H1 (cell line): ENCODE results near the gene TRA2A. TPM values are rescaled to one million over a fixed set of nuclear protein-coding genes. Genes with fewer than 3 reads are reported as not detected.

Experiments
- CTCF ChIA-PET: fragments of 300-600 bp; sonication (Branson Sonifier 250); formaldehyde crosslinking; loops from one replicate; lab custom pipeline; 2021; ENCODE audit not compliant: partially characterized antibody; lab: Charles Lee
- POLR2A ChIA-PET: fragments of 300-600 bp; sonication (Branson Sonifier 250); formaldehyde crosslinking; loops from one replicate; lab custom pipeline; 2021; ENCODE audit warnings: inconsistent platforms; ENCODE audit not compliant: partially characterized antibody; lab: Charles Lee
- DNase-seq, 2 experiments: peaks; one replicate each; pipeline versions ENCODE4 v3.0.0 to v3.0.0-alpha.2; 2010 to 2022; ENCODE audit warnings: low spot score in 2 of 2, low read depth in 1 of 2, mixed read lengths in 1 of 2
- FAIRE-seq: peaks from 2 replicates; lab custom pipeline; 2011; peaks lifted over from hg19 to GRCh38; lab: Jason Lieb, UNC
- H2AFZ ChIP-seq: 2 replicates; pipeline ENCODE4 v1.8.1; 2012; ENCODE audit warnings: low read length, inconsistent platforms
- H2AK5ac ChIP-seq: 2 replicates; pipeline ENCODE4 v1.6.1; 2013; ENCODE audit warnings: low read depth, low read length
- H2BK120ac ChIP-seq: replicated peaks from 2 replicates; pipeline ENCODE3; 2013; ENCODE audit warnings: low read depth, low read length, inconsistent platforms
- H2BK12ac ChIP-seq: 2 replicates; pipeline ENCODE4 v1.6.1; 2013; ENCODE audit warnings: low read depth, low read length
- H2BK15ac ChIP-seq: 2 replicates; pipeline ENCODE4 v1.6.1; 2013; ENCODE audit warnings: low read length
- H2BK20ac ChIP-seq: 2 replicates; pipeline ENCODE4 v1.6.1; 2013; ENCODE audit warnings: low read length
- H2BK5ac ChIP-seq: 2 replicates; pipeline ENCODE4 v1.6.1; 2013; ENCODE audit warnings: low read depth, low read length
- H3K14ac ChIP-seq: 2 replicates; pipeline ENCODE4 v1.6.1; 2013; ENCODE audit warnings: inconsistent platforms; ENCODE audit not compliant: insufficient read length
- H3K18ac ChIP-seq: 2 replicates; pipeline ENCODE4 v1.6.1; 2013; ENCODE audit warnings: low read length; ENCODE audit errors: extremely low read depth
- H3K23ac ChIP-seq: 2 replicates; pipeline ENCODE4 v1.6.1; 2013; ENCODE audit warnings: inconsistent platforms; ENCODE audit not compliant: insufficient read length
- H3K23me2 ChIP-seq: 2 replicates; pipeline ENCODE4 v1.6.1; 2013; ENCODE audit warnings: low read depth, low read length
- H3K27ac ChIP-seq: 2 replicates; pipeline ENCODE4 v1.6.1; 2011; ENCODE audit warnings: low read depth, low read length, inconsistent platforms
- H3K27me3 ChIP-seq, 4 experiments: replicated peaks in 1 of 4; 1 replicate in 1 of 4; 2 replicates in 3 of 4; pipeline versions ENCODE4 v1.6.1 to v1.8.1; 2011 to 2013; ENCODE audit warnings: low read length in 3 of 4, mild to moderate bottlenecking in 3 of 4, inconsistent platforms in 2 of 4, mixed read lengths in 2 of 4, moderate library complexity in 1 of 4; ENCODE audit not compliant: control insufficient read depth in 3 of 4, insufficient read depth in 3 of 4; ENCODE audit errors: extremely low read depth in 1 of 4
- H3K36me3 ChIP-seq, 4 experiments: 2 replicates each; pipeline versions ENCODE4 v1.6.1 to v1.8.1; 2011 to 2013; ENCODE audit warnings: mild to moderate bottlenecking in 4 of 4, low read length in 3 of 4, moderate library complexity in 2 of 4, control low read depth in 1 of 4, inconsistent platforms in 1 of 4; ENCODE audit not compliant: insufficient read depth in 4 of 4, control insufficient read depth in 2 of 4
- H3K4ac ChIP-seq: replicated peaks from 2 replicates; pipeline ENCODE3; 2013; ENCODE audit warnings: low read length, low read depth, mixed read lengths, inconsistent platforms; ENCODE audit not compliant: insufficient read length
- H3K4me1 ChIP-seq, 4 experiments: replicated peaks in 1 of 4; 1 replicate in 1 of 4; 2 replicates in 3 of 4; pipeline versions ENCODE4 v1.6.1 to v1.8.1; 2011 to 2013; ENCODE audit warnings: low read length in 3 of 4, inconsistent platforms in 2 of 4, mixed read lengths in 1 of 4; ENCODE audit not compliant: insufficient read depth in 4 of 4, control insufficient read depth in 3 of 4
- H3K4me2 ChIP-seq, 2 experiments: 2 replicates each; pipeline versions ENCODE4 v1.6.1 to v1.8.1; 2011 to 2013; ENCODE audit warnings: low read depth in 2 of 2, low read length in 2 of 2, control low read depth in 1 of 2, inconsistent platforms in 1 of 2, mild to moderate bottlenecking in 1 of 2; ENCODE audit not compliant: insufficient read depth in 1 of 2
- H3K4me3 ChIP-seq, 4 experiments: fragments of 200-600, 300-600 bp in 1 of 4; sonication (generic), shearing (Covaris generic), sonication (Bioruptor Twin) in 1 of 4; 2 replicates each; pipeline versions ENCODE4 v1.5.1 to v1.8.1; 2011 to 2016; ENCODE audit warnings: low read length in 4 of 4, low read depth in 3 of 4, control low read depth in 2 of 4, inconsistent platforms in 2 of 4, mild to moderate bottlenecking in 2 of 4, mixed read lengths in 1 of 4, moderate library complexity in 1 of 4; ENCODE audit not compliant: insufficient read depth in 2 of 4; ENCODE audit errors: extremely low read depth in 1 of 4
- H3K56ac ChIP-seq: replicated peaks from 2 replicates; pipeline ENCODE3; 2013; ENCODE audit warnings: low read depth, mild to moderate bottlenecking, mixed read lengths, low read length, inconsistent platforms; ENCODE audit not compliant: insufficient read length
- H3K79me1 ChIP-seq: 2 replicates; pipeline ENCODE4 v1.6.1; 2013; ENCODE audit warnings: low read depth, low read length, control low read depth
- H3K79me2 ChIP-seq, 2 experiments: 2 replicates each; pipeline versions ENCODE4 v1.6.1 to v1.8.1; 2012 to 2013; ENCODE audit warnings: low read length in 2 of 2, mild to moderate bottlenecking in 2 of 2, inconsistent platforms in 1 of 2; ENCODE audit not compliant: insufficient read depth in 2 of 2, control insufficient read depth in 1 of 2
- H3K9ac ChIP-seq, 4 experiments: replicated peaks in 1 of 4; 1 replicate in 1 of 4; 2 replicates in 3 of 4; pipeline versions ENCODE4 v1.6.1 to v1.8.1; 2011 to 2013; ENCODE audit warnings: low read depth in 3 of 4, low read length in 3 of 4, control low read depth in 2 of 4, mild to moderate bottlenecking in 2 of 4, moderate library complexity in 2 of 4, inconsistent platforms in 1 of 4; ENCODE audit errors: extremely low read depth in 1 of 4
- H3K9me3 ChIP-seq, 2 experiments: 2 replicates each; pipeline versions ENCODE4 v1.6.1 to v1.8.1; 2012 to 2013; ENCODE audit warnings: mild to moderate bottlenecking in 2 of 2, moderate library complexity in 2 of 2, control low read depth in 1 of 2, inconsistent platforms in 1 of 2, low read depth in 1 of 2, low read length in 1 of 2, mixed read lengths in 1 of 2; ENCODE audit not compliant: insufficient read depth in 2 of 2
- H4K20me1 ChIP-seq, 2 experiments: replicated peaks in 1 of 2; 2 replicates each; pipeline versions ENCODE3 to v1.8.1; 2011 to 2013; ENCODE audit warnings: inconsistent platforms in 2 of 2, low read length in 2 of 2, mild to moderate bottlenecking in 1 of 2; ENCODE audit not compliant: insufficient read depth in 2 of 2, control insufficient read depth in 1 of 2
- H4K5ac ChIP-seq: 2 replicates; pipeline ENCODE4 v1.6.1; 2013; ENCODE audit warnings: low read length, low read depth, mixed read lengths, inconsistent platforms; ENCODE audit not compliant: insufficient read length
- H4K8ac ChIP-seq: 2 replicates; pipeline ENCODE4 v1.8.0; 2013; ENCODE audit warnings: mild to moderate bottlenecking, moderate library complexity, low read length, inconsistent platforms; ENCODE audit not compliant: insufficient read depth; ENCODE audit errors: extremely low read depth
- H4K91ac ChIP-seq: replicated peaks from 2 replicates; pipeline ENCODE3; 2013; ENCODE audit warnings: low read length, mixed read lengths, inconsistent platforms; ENCODE audit not compliant: insufficient read length
- SIX5 ChIP-seq: IDR thresholded peaks from 2 replicates; pipeline ENCODE4 v1.6.1; 2011; ENCODE audit warnings: mild to moderate bottlenecking, low read depth, low read length
- WGBS, 2 experiments: shearing (Covaris generic) in 1 of 2; methylation state at CpG; one replicate each; pipeline versions ENCODE4 v1.1.6 to v1.1.7; 2013 to 2015; ENCODE audit warnings: low lambda C conversion rate in 2 of 2, mixed read lengths in 2 of 2, inconsistent platforms in 1 of 2, low coverage in 1 of 2, missing lambda C conversion rate in 1 of 2; ENCODE audit not compliant: insufficient replicate concordance in 2 of 2, insufficient coverage in 1 of 2, insufficient read length in 1 of 2; ENCODE audit errors: extremely low coverage in 1 of 2, missing lambda C conversion rate in 1 of 2; 5-methylcytosine and 5-hydroxymethylcytosine counted together
- polyA plus RNA-seq, 7 experiments: library from polyadenylated mRNA; depleted of rRNA in 3 of 7; stranded (reverse) in 5 of 7; unstranded in 2 of 7; fragments of >200 nt in 5 of 7; fragments of 200-250 nt in 2 of 7; gene quantifications; 1 replicate in 5 of 7; 2 replicates in 1 of 7; 4 replicates in 1 of 7; pipeline versions ENCODE4 v1.2.1 to v1.2.3, GENCODE V29; 2011 to 2013; ENCODE audit warnings: missing spikeins in 2 of 7, mixed read lengths in 2 of 7
- total RNA-seq: library from RNA; stranded (reverse); fragmentation: NEBNext Ultra II Directional; extraction: Animal tissue kit (Norgen Biotek cat#: 25700); gene quantifications from 2 replicates; pipeline ENCODE4 v1.2.1, GENCODE V29; 2021

The TRA2A gene
- total and polyA plus RNA-seq, 2 of the 8 experiments (the other 6 are each of a cell fraction or from before 2014, with no cell fraction given) = 116 to 125 TPM

- peaks cover 0 to 4% (median 2%) of the 10 kb centered on the region in 4 experiments; a peak in 1 of 7 replicates for H3K4me1 ChIP-seq
- H3K9me3 ChIP-seq = no peaks in the 10 kb centered on the region
- peak overlapping the region; percentile 81; the same call in 1 of the 2 replicates for H3K18ac ChIP-seq
- H2BK5ac ChIP-seq = peak overlapping the region; percentile 91
- peak overlapping the region; percentile 83; the same call in 1 of the 2 replicates for H2BK12ac ChIP-seq
- peak overlapping the region; percentile 81 to 95 (median 88) for H3K4me3 ChIP-seq
- peaks cover 0 to 10% (median 0%) of the 10 kb centered on the region in 4 experiments; a peak in 1 of 8 replicates for H3K36me3 ChIP-seq
- H4K5ac ChIP-seq = peak overlapping the region; percentile 96
- peaks cover 28 to 76% of the 10 kb centered on the region in 2 experiments for H3K79me2 ChIP-seq
- CTCF ChIA-PET = no interaction called here
- DNase-seq = peak in 1 of 2 experiments; percentile 89
- H3K4ac ChIP-seq = peak overlapping the region; percentile 98
- peak overlapping the region; percentile 90 to 93 for H3K4me2 ChIP-seq
- no peak overlapping the region for H3K23ac ChIP-seq
- H4K20me1 ChIP-seq = peaks cover 9 to 10% of the 10 kb centered on the region in 2 experiments
- H3K9ac ChIP-seq = peak overlapping the region; percentile 79 to 90 (median 85)
- H2AFZ ChIP-seq = no peak overlapping the region
- peak overlapping the region; percentile 84 for H2BK120ac ChIP-seq
- no peaks in the 10 kb centered on the region for H3K27me3 ChIP-seq
- peak overlapping the region; percentile 81 for H3K27ac ChIP-seq
- H4K8ac ChIP-seq = no peak overlapping the region; the same call in 1 of the 2 replicates
- no peak overlapping the region for H2AK5ac ChIP-seq
- no peaks in the 10 kb centered on the region for H3K79me1 ChIP-seq
- WGBS, 2 experiments = 1% methylated on average over 13 of the region's 44 CpGs; no CpG with 5 or more reads in 1 of the 2 experiments
- no peak overlapping the region for H2BK15ac ChIP-seq
- peaks cover 14% of the 10 kb centered on the region; the same call in 1 of the 2 replicates for H3K23me2 ChIP-seq
- POLR2A ChIA-PET = interaction anchor here (2.1 kb wide), 1 partner anchor 9 kb away, joined by 6 read pairs; no protein-coding TSS in a partner anchor
- H2BK20ac ChIP-seq = no peak overlapping the region
- peak overlapping the region; percentile 90 for H4K91ac ChIP-seq
- no peak overlapping the region for H3K14ac ChIP-seq
- H3K56ac ChIP-seq = peak overlapping the region; percentile 90
- no peak for FAIRE-seq
- no peak for TF ChIP-seq SIX5
Measured at GRCh38 chr7:23471106-23471859, 60.5 kb downstream of the TRA2A start.
